IMR-90 (cell line): ENCODE data around the gene STT3A. TPM values are rescaled to one million over a fixed set of nuclear protein-coding genes. Genes with fewer than 3 reads are reported as not detected.

Source experiments
- ATAC-seq: fragments of 200-7000 bp; cut with Tn5 transposase; 2 replicates; pipeline ENCODE4 v1.9.1; 2020; ENCODE audit warnings: low read depth, mild to moderate bottlenecking, moderate library complexity
- BruUV-seq: library from RNA; stranded (reverse); fragments of 400-500 nt; replicated peaks from 2 replicates; lab custom pipeline; 2021; lab: Mats Ljungman, UMichigan
- CTCF ChIA-PET: fragments of 300-600 bp; formaldehyde crosslinking; extraction: SDS; loops from one replicate; lab custom pipeline; 2021; ENCODE audit warnings: antibody characterized with exemption; lab: Yijun Ruan, JAX
- POLR2A ChIA-PET: fragments of 300-600 bp; sonication (Branson Sonifier 250); formaldehyde crosslinking; loops from one replicate; lab custom pipeline; 2022; ENCODE audit warnings: antibody characterized with exemption; ENCODE audit not compliant: unreplicated experiment; lab: Charles Lee
- DNase-seq: peaks from one replicate; pipeline ENCODE4 v3.0.0; 2013
- H2AFZ ChIP-seq: replicated peaks from 2 replicates; pipeline ENCODE3; 2013; ENCODE audit warnings: low read length, mild to moderate bottlenecking; ENCODE audit not compliant: poor library complexity
- H2AK5ac ChIP-seq: 2 replicates; pipeline ENCODE4 v1.6.1; 2013; ENCODE audit warnings: low read depth, low read length, inconsistent platforms
- H2AK9ac ChIP-seq: replicated peaks from 2 replicates; pipeline ENCODE3; 2013; ENCODE audit warnings: mild to moderate bottlenecking, low read depth, low read length, moderate library complexity; ENCODE audit not compliant: poor library complexity
- H2BK120ac ChIP-seq: 2 replicates; pipeline ENCODE4 v1.6.1; 2013; ENCODE audit warnings: low read depth, low read length, inconsistent platforms
- H2BK15ac ChIP-seq: 3 replicates; pipeline ENCODE4 v1.6.1; 2013; ENCODE audit warnings: low read depth, low read length, inconsistent platforms
- H2BK20ac ChIP-seq: 2 replicates; pipeline ENCODE4 v1.6.1; 2013; ENCODE audit warnings: low read depth, mild to moderate bottlenecking, inconsistent platforms, low read length, moderate library complexity
- H2BK5ac ChIP-seq: 2 replicates; pipeline ENCODE4 v1.6.1; 2013; ENCODE audit warnings: mild to moderate bottlenecking, low read depth, low read length, inconsistent platforms; ENCODE audit not compliant: poor library complexity, severe bottlenecking
- H3K14ac ChIP-seq: replicated peaks from 2 replicates; pipeline ENCODE4 v1.6.1; 2013; ENCODE audit warnings: low read depth, low read length, inconsistent platforms
- H3K18ac ChIP-seq: 2 replicates; pipeline ENCODE4 v1.6.1; 2013; ENCODE audit warnings: low read depth, low read length, control low read depth
- H3K23ac ChIP-seq: 2 replicates; pipeline ENCODE4 v1.6.1; 2013; ENCODE audit warnings: low read depth, low read length, inconsistent platforms
- H3K27ac ChIP-seq: 2 replicates; pipeline ENCODE4 v1.5.1; 2013; ENCODE audit warnings: mild to moderate bottlenecking, control low read depth, low read length; ENCODE audit not compliant: insufficient read depth
- H3K27me3 ChIP-seq: 2 replicates; pipeline ENCODE4 v1.6.1; 2013; ENCODE audit warnings: low read length; ENCODE audit not compliant: control insufficient read depth, insufficient read depth
- H3K36me3 ChIP-seq: 2 replicates; pipeline ENCODE4 v1.6.1; 2013; ENCODE audit warnings: low read length, mixed read lengths; ENCODE audit not compliant: control insufficient read depth, insufficient read depth
- H3K4ac ChIP-seq: 2 replicates; pipeline ENCODE4 v1.6.1; 2013; ENCODE audit warnings: low read depth, low read length, inconsistent platforms
- H3K4me1 ChIP-seq: 2 replicates; pipeline ENCODE4 v1.6.1; 2013; ENCODE audit warnings: low read length, mixed read lengths; ENCODE audit not compliant: control insufficient read depth, insufficient read depth
- H3K4me2 ChIP-seq: 2 replicates; pipeline ENCODE4 v1.6.1; 2013; ENCODE audit warnings: low read depth, mild to moderate bottlenecking, control low read depth, low read length, moderate library complexity
- H3K4me3 ChIP-seq: 2 replicates; pipeline ENCODE4 v1.5.1; 2013; ENCODE audit warnings: low read depth, mild to moderate bottlenecking, control low read depth, low read length, moderate library complexity; ENCODE audit not compliant: insufficient read depth
- H3K56ac ChIP-seq: 2 replicates; pipeline ENCODE4 v1.6.1; 2013; ENCODE audit warnings: low read length, inconsistent platforms; ENCODE audit not compliant: insufficient read depth; ENCODE audit errors: extremely low read depth
- H3K79me1 ChIP-seq, 2 experiments: 2 replicates each; pipeline ENCODE4 v1.6.1; 2013; ENCODE audit warnings: low read length in 2 of 2, inconsistent platforms in 1 of 2, low read depth in 1 of 2
- H3K9ac ChIP-seq: 2 replicates; pipeline ENCODE4 v1.6.1; 2013; ENCODE audit warnings: low read depth, low read length, control low read depth
- H3K9me1 ChIP-seq: 2 replicates; pipeline ENCODE4 v1.6.1; 2013; ENCODE audit warnings: low read length, inconsistent platforms; ENCODE audit not compliant: insufficient read depth
- H3K9me3 ChIP-seq: 2 replicates; pipeline ENCODE4 v1.6.1; 2013; ENCODE audit warnings: low read length; ENCODE audit not compliant: control insufficient read depth, insufficient read depth
- H4K20me1 ChIP-seq: 2 replicates; pipeline ENCODE4 v1.6.1; 2013; ENCODE audit warnings: low read length, inconsistent platforms; ENCODE audit not compliant: insufficient read depth
- H4K5ac ChIP-seq: 2 replicates; pipeline ENCODE4 v1.6.1; 2013; ENCODE audit warnings: mild to moderate bottlenecking, low read depth, low read length, control low read depth
- H4K8ac ChIP-seq, 2 experiments: 2 replicates each; pipeline ENCODE4 v1.6.1; 2013; ENCODE audit warnings: low read depth in 2 of 2, low read length in 2 of 2, control low read depth in 1 of 2, inconsistent platforms in 1 of 2
- H4K91ac ChIP-seq: 2 replicates; pipeline ENCODE4 v1.6.1; 2013; ENCODE audit warnings: low read depth, low read length, inconsistent platforms; ENCODE audit not compliant: insufficient read depth
- BHLHE40 ChIP-seq: fragments of 150-350 bp; IDR thresholded peaks from 2 replicates; pipeline ENCODE4 v1.6.1; 2016; ENCODE audit warnings: mild to moderate bottlenecking, low read depth, low read length
- CEBPB ChIP-seq: IDR thresholded peaks from 2 replicates; pipeline ENCODE4 v1.6.1; 2012; ENCODE audit warnings: low read depth, low read length, improper control_type of control experiment
- CHD1 ChIP-seq: IDR thresholded peaks from 2 replicates; pipeline ENCODE4 v1.6.1; 2012; ENCODE audit warnings: low read depth, low read length, improper control_type of control experiment
- CTCF ChIP-seq: conservative IDR thresholded peaks from 2 replicates; pipeline ENCODE4 v1.5.1; 2012; ENCODE audit warnings: mild to moderate bottlenecking, low read depth, low read length, improper control_type of control experiment
- FOS ChIP-seq: fragments of 150-350 bp; IDR thresholded peaks from 2 replicates; pipeline ENCODE4 v1.6.1; 2016; ENCODE audit warnings: low read depth, low read length
- MAFK ChIP-seq: IDR thresholded peaks from 2 replicates; pipeline ENCODE4 v1.6.1; 2012; ENCODE audit warnings: low read depth, low read length, improper control_type of control experiment
- MAZ ChIP-seq: IDR thresholded peaks from 2 replicates; pipeline ENCODE4 v1.6.1; 2012; ENCODE audit warnings: low read depth, mild to moderate bottlenecking, low read length, improper control_type of control experiment, moderate library complexity, borderline replicate concordance
- MXI1 ChIP-seq: IDR thresholded peaks from 2 replicates; pipeline ENCODE4 v1.6.1; 2012; ENCODE audit warnings: low read depth, mild to moderate bottlenecking, low read length, moderate library complexity, borderline replicate concordance
- NFE2L2 ChIP-seq: fragments of 150-350 bp; IDR thresholded peaks from 2 replicates; pipeline ENCODE4 v1.6.1; 2016; ENCODE audit warnings: low read depth, mild to moderate bottlenecking, low read length
- POLR2A ChIP-seq: IDR thresholded peaks from 2 replicates; pipeline ENCODE4 v1.6.1; 2012; ENCODE audit warnings: mild to moderate bottlenecking, low read depth, low read length
- RCOR1 ChIP-seq: IDR thresholded peaks from 2 replicates; pipeline ENCODE4 v1.6.1; 2012; ENCODE audit warnings: mild to moderate bottlenecking, low read length, improper control_type of control experiment; ENCODE audit not compliant: insufficient replicate concordance
- RFX5 ChIP-seq: IDR thresholded peaks from 2 replicates; pipeline ENCODE4 v1.8.0; 2012; ENCODE audit warnings: low read depth, mild to moderate bottlenecking, low read length, moderate library complexity
- USF2 ChIP-seq: fragments of 150-350 bp; IDR thresholded peaks from 2 replicates; pipeline ENCODE4 v1.6.1; 2017; ENCODE audit warnings: mild to moderate bottlenecking, antibody characterized with exemption, low read length, low read depth
- WGBS, 2 experiments: methylation state at CpG; one replicate each; pipeline versions ENCODE4 v1.1.5 to v1.1.7; 2013; ENCODE audit warnings: missing lambda C conversion rate in 2 of 2; ENCODE audit not compliant: insufficient read length in 1 of 2; ENCODE audit errors: extremely low coverage in 2 of 2; 5-methylcytosine and 5-hydroxymethylcytosine counted together
- dilution Hi-C: fragments of 300-500 bp; cut with HindIII; formaldehyde crosslinking; loops from one replicate; pipeline ENCODE4 v1.14.3; 2018; ENCODE audit warnings: low sequenced_read_pairs; ENCODE audit not compliant: unreplicated experiment
- in situ Hi-C: fragments of 300-500 bp; cut with MboI; formaldehyde crosslinking; loops from 3 replicates; pipeline ENCODE4 v1.14.3; 2019; ENCODE audit warnings: low sequenced_read_pairs, inconsistent platforms, mixed read lengths
- intact Hi-C: fragments of 100-400 bp; cut with micrococcal nuclease; formaldehyde crosslinking; loops from 2 replicates; pipeline ENCODE4 v1.10.0; 2022
- polyA plus RNA-seq, 3 experiments: library from polyadenylated mRNA; depleted of rRNA; stranded (reverse); fragments of >200 nt; gene quantifications; 2 replicates each; pipeline ENCODE4 v1.2.3, GENCODE V29; 2012; ENCODE audit warnings: low replicate concordance in 1 of 3
- total RNA-seq: library from RNA; depleted of rRNA; stranded (reverse); fragments of >200 nt; gene quantifications from 2 replicates; pipeline ENCODE4 v1.2.3, GENCODE V29; 2012

The STT3A gene
- total and polyA plus RNA-seq, 2 of the 4 experiments (the other 2 are of a cell fraction), result 180 to 387 TPM

- no peak overlapping the region for H3K9ac ChIP-seq
- dilution Hi-C loops (no loop called here), in situ Hi-C loops (no loop called here), intact Hi-C loops (no loop called here)
- no peak overlapping the region for H2AFZ ChIP-seq
- H3K36me3 ChIP-seq, result peaks cover 16% of the 10 kb centered on the region
- TF ChIP-seq FOS, result no peak
- TF ChIP-seq RCOR1, result no peak
- TF ChIP-seq RFX5, result no peak
- TF ChIP-seq MXI1, result no peak
- no peak for TF ChIP-seq MAFK
- TF ChIP-seq MAZ, result no peak
- TF ChIP-seq CEBPB, result no peak
- no peak for TF ChIP-seq CTCF
- TF ChIP-seq NFE2L2, result no peak
- no peak for TF ChIP-seq CHD1
- TF ChIP-seq POLR2A, result no peak
- TF ChIP-seq USF2, result no peak
- TF ChIP-seq BHLHE40, result no peak
- no peaks in the 10 kb centered on the region for H3K9me1 ChIP-seq
- H4K91ac ChIP-seq, result no peak overlapping the region
- H3K4me2 ChIP-seq, result no peak overlapping the region
- H3K14ac ChIP-seq, result no peak overlapping the region
- H2BK120ac ChIP-seq, result no peak overlapping the region
- no peak overlapping the region for H2AK9ac ChIP-seq
- H3K27me3 ChIP-seq, result no peaks in the 10 kb centered on the region
- H3K4ac ChIP-seq, result no peak overlapping the region
- no TSS peak for BruUV-seq
- WGBS, 2 experiments, result 100% methylated on average over 1 of the region's 3 CpGs; no CpG with 5 or more reads in 1 of the 2 experiments
- H3K4me3 ChIP-seq, result no peak overlapping the region
- H3K27ac ChIP-seq, result no peak overlapping the region
- no peak overlapping the region for H3K18ac ChIP-seq
- ChIA-PET POLR2A (no interaction called here), CTCF (no interaction called here)
- no peak overlapping the region for H4K5ac ChIP-seq
- DNase-seq (no peak), ATAC-seq (no peak)
- no peak overlapping the region for H3K23ac ChIP-seq
- H2AK5ac ChIP-seq, result no peak overlapping the region
- no peak overlapping the region for H2BK5ac ChIP-seq
- H3K4me1 ChIP-seq, result no peaks in the 10 kb centered on the region
- H3K9me3 ChIP-seq, result no peaks in the 10 kb centered on the region
- no peak overlapping the region for H2BK20ac ChIP-seq
- H3K56ac ChIP-seq, result no peak overlapping the region
- no peaks in the 10 kb centered on the region for H4K20me1 ChIP-seq
- H3K79me1 ChIP-seq, result peaks cover 0 to 5% of the 10 kb centered on the region in 2 experiments; a peak in 3 of 4 replicates
- no peak overlapping the region for H2BK15ac ChIP-seq
- H4K8ac ChIP-seq, result no peak overlapping the region
Measured at GRCh38 chr11:125637840-125638239, 45.2 kb downstream of the STT3A start.
